Upper lobe of right lung (tissue), 1 donor: Measurements from ENCODE around the gene CORO2A. TPM values are rescaled to one million over a fixed set of nuclear protein-coding genes. Genes with fewer than 3 reads are reported as not detected.
"Not testable (repeated sequence)": the region's sequence is repeated elsewhere in the genome, so short reads cannot be mapped to it uniquely, and the experiment has no call there.

ENCODE experiments used
- ATAC-seq: fragments of 200-7000 bp; cut with Tn5 transposase; one replicate; pipeline ENCODE4 v1.9.1; 2020; ENCODE audit warnings: mild to moderate bottlenecking, moderate library complexity
- DNase-seq: peaks from one replicate; pipeline ENCODE4 v3.0.0-alpha.2; 2020
- H3K27ac ChIP-seq: fragments of 200-600 bp; one replicate; pipeline ENCODE4 v1.8.0; 2022
- H3K27me3 ChIP-seq: fragments of 200-600 bp; one replicate; pipeline ENCODE4 v1.8.0; 2022; ENCODE audit warnings: mild to moderate bottlenecking
- H3K36me3 ChIP-seq: fragments of 200-600 bp; one replicate; pipeline ENCODE4 v1.8.0; 2022
- H3K4me1 ChIP-seq: fragments of 200-600 bp; one replicate; pipeline ENCODE4 v1.8.0; 2022
- H3K4me3 ChIP-seq: fragments of 200-600 bp; one replicate; pipeline ENCODE4 v1.8.0; 2022; ENCODE audit warnings: mild to moderate bottlenecking
- H3K9me3 ChIP-seq: fragments of 200-600 bp; one replicate; pipeline ENCODE4 v1.8.0; 2022
- CTCF ChIP-seq: fragments of 200-600 bp; IDR thresholded peaks from one replicate; pipeline ENCODE4 v1.8.0; 2022; ENCODE audit warnings: antibody characterized with exemption
- intact Hi-C: fragments of 100-400 bp; cut with DNase I; formaldehyde crosslinking; loops from one replicate; pipeline ENCODE4 v1.11.0; 2022
- total RNA-seq: library from RNA; stranded (reverse); fragmentation: NEBNext Ultra II Directional; extraction: Animal tissue kit (Norgen Biotek cat#: 25700); gene quantifications from one replicate; pipeline ENCODE4 v1.2.1, GENCODE V29; 2021
- donor health status: DM: no; HTN: yes; CAD: no; lungs with severe emphysema.

CORO2A gene
- total RNA-seq, 1 donor from 2014 or later, result 20.0 TPM

- Histone ChIP-seq H3K27ac (no peak overlapping the region), H3K4me3 (no peak overlapping the region), H3K27me3 (no peaks in the 10 kb centered on the region), H3K4me1 (no peaks in the 10 kb centered on the region), H3K36me3 (peaks cover 3% of the 10 kb centered on the region), H3K9me3 (no peaks in the 10 kb centered on the region)
- ATAC-seq (no peak), DNase-seq (no peak)
- no peak for TF ChIP-seq CTCF
- intact Hi-C loops, result no loop called here
These were observed 98.1 kb downstream of the CORO2A start for GRCh38 chr9:98094316-98094715.

DNA sequence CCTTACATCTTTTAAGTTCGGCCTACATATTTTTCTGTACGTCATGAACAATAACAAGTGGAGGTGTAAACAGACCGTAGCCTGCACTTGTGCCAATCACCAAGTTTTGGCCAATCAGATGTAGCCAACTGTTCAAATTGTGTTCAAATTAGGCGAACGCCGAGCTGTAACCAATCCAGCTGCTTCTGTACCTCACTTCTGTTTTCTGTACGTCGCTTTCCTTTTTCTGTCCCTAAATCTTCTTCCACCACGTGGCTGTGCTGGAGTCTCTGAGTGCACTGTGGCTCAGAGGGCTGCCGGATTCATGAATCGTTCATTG lies 99.9 kb downstream of the CORO2A start:
- Histone ChIP-seq H3K27me3 (no peaks in the 10 kb centered on the region), H3K27ac (no peak overlapping the region), H3K4me3 (no peak overlapping the region), H3K36me3 (no peaks in the 10 kb centered on the region), H3K9me3 (no peaks in the 10 kb centered on the region), H3K4me1 (no peaks in the 10 kb centered on the region)
- no peak for ATAC-seq
- intact Hi-C loops, result no loop called here
- no peak for DNase-seq
- no peak for TF ChIP-seq CTCF

- intact Hi-C loops, result no loop called here
- ATAC-seq (no peak), DNase-seq (no peak)
- Histone ChIP-seq H3K4me3 (no peak overlapping the region), H3K4me1 (no peaks in the 10 kb centered on the region), H3K36me3 (no peaks in the 10 kb centered on the region), H3K27me3 (no peaks in the 10 kb centered on the region), H3K9me3 (no peaks in the 10 kb centered on the region), H3K27ac (no peak overlapping the region)
- TF ChIP-seq CTCF, result no peak
These were observed 100.5 kb downstream of the CORO2A start for GRCh38 chr9:98091735-98092612.

- H3K27ac ChIP-seq, DNase-seq, H3K36me3 ChIP-seq, ATAC-seq, H3K27me3 ChIP-seq, intact Hi-C loops, H3K9me3 ChIP-seq, H3K4me3 ChIP-seq, H3K4me1 ChIP-seq: not testable (repeated sequence)
These were observed 101.8 kb downstream of the CORO2A start for GRCh38 chr9:98090674-98091073.

DNA sequence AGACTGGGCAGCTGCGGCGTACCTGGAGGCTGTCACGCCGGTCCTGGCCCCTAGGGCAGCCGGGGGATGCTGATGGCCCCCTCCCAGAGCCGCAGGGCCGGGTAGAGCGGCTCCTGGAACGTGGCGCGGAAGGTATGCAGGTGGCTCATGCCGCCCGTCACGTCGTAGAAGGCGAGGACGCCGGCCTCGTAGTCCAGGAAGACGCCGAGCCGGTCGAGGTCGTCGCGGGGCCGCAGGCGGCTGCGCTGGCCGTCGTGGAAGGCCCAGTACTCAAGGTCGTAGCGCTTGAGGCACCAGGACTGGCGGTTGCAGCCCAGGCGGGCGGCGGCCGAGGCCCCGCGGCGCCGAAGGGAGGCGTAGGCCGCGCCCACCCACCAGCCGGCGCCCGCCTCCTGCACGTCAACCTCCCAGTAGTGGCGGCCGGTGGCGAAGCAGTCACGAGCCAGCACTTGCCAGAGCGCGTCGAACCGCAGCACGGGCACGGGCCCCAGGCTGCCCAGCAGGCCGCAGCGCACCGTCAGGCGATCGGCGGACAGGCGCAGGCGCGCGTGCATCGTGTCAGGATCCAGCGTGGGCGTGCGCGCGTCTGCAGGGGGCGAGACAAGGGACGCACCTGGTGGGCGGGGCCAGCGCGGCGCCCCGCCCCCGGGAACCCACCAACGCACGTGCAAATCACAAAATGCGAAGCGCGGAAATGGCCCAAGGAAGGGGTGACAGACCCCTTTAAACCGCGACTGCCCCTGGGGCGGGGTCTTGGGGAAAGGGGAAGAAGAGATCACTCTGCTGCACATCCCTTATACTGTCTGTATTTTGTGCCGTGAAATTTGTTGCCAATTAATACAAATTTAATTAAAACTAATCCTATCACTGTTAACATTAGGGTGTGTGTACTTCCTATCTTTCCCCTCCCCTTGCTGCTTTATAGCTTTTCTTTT lies 104.8 kb downstream of the CORO2A start:
- Histone ChIP-seq H3K36me3 (peaks cover 20% of the 10 kb centered on the region), H3K27ac (no peak overlapping the region), H3K4me3 (peak overlapping the region; percentile 36), H3K27me3 (no peaks in the 10 kb centered on the region), H3K9me3 (no peaks in the 10 kb centered on the region), H3K4me1 (peaks cover 7% of the 10 kb centered on the region)
- DNase-seq (peak; percentile 82), ATAC-seq (peak; percentile 84)
- no peak for TF ChIP-seq CTCF
- intact Hi-C loops, result no loop called here

- DNase-seq (no peak), ATAC-seq (no peak)
- Histone ChIP-seq H3K27ac (no peak overlapping the region), H3K36me3 (peaks cover 33% of the 10 kb centered on the region), H3K4me3 (no peak overlapping the region), H3K27me3 (no peaks in the 10 kb centered on the region), H3K9me3 (no peaks in the 10 kb centered on the region), H3K4me1 (peaks cover 7% of the 10 kb centered on the region)
- no peak for TF ChIP-seq CTCF
- intact Hi-C loops, result no loop called here
These were observed 106.0 kb downstream of the CORO2A start for GRCh38 chr9:98086461-98086860.
